Measurements from ENCODE around the gene ZNF236.
"Not testable (repeated sequence)": the region's sequence is repeated elsewhere in the genome, so short reads cannot be mapped to it uniquely, and the experiment has no call there.

The ZNF236 gene

DNA sequence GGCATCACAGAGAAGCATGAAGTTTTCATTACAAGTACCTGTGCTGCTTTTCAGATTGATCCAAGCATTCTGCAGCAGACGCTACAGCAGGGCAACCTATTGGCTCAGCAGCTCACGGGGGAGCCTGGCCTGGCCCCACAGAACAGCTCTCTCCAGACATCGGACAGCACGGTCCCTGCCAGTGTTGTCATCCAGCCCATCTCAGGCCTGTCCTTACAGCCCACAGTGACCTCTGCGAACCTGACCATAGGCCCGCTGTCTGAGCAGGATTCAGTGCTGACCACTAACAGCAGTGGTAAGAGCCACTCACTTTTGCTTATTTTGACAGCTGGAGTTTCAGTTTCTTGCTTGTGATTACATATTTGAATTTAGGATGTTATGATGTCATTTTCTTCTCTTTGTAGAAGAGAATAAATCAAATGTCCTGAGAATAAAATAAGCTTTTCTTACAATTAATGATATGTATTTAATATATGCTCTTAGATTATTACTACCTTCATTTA is 104.9 kb downstream of the ZNF236 start:
- Mint-ChIP-seq H3K4me3 (no peak overlapping the region), H3K9me3 (no peaks in the 10 kb centered on the region), H3K36me3 (ENCODE audit: low read depth) (peaks cover 29% of the 10 kb centered on the region), H3K27ac (no peak overlapping the region), H3K4me1 (peaks cover 1% of the 10 kb centered on the region), H3K27me3 (no peaks in the 10 kb centered on the region)
- ATAC-seq: no peak
- no peak for DNase-seq

DNA sequence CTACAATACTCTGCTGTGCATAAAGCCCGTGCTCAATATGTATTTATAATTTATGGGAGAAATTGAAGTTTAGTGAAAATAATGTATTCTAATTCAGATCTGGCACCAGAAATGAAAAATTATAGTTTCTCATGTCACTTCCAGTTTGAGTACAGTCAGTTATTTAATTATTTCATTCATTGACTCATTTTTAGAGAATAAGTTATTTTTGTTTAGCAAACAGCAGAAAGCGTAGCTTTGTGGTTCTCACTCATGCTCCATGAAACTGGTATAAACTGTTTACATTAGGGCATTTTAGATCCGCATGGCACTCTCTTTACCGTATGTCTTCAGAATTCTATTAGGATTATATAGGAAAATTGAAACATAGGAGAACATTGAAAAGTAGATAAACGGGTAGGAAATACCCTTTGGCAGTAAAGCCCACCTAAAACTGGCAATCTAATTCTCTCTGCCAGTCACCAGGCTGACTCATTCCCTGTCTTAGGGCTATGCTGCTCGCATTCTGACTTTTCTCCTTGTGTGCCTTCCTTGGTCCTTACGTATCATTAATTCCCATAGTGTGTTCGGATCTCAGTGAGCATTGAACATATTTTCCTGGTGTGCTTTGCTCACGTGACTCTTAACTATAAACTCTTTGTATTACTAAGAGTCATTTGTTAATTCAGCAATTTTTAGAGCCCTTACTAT is 106.0 kb downstream of the ZNF236 start:
- Mint-ChIP-seq H3K4me1 (no peaks in the 10 kb centered on the region), H3K9me3 (no peaks in the 10 kb centered on the region), H3K36me3 (ENCODE audit: low read depth) (peaks cover 35% of the 10 kb centered on the region), H3K4me3 (no peak overlapping the region), H3K27ac (no peak overlapping the region), H3K27me3 (no peaks in the 10 kb centered on the region)
- ATAC-seq (no peak), DNase-seq (no peak)

DNA sequence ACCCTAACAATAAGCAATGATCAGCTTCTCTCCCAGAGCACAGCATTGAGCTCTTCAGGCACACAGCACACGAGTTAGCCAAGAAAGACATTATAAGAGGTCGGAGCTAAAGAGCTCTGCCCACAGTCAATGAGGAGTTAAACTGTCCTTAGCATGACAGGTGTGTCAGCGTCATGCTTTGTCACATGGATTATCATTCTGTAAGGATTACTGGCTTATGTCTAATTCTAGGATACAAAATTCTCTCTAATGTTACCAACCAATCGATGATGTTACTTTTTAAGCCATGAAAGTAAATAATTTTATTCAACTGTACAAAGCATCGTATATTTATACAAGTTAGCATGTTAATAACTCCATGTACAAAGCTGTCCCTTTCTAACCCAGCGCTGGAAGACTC is 108.8 kb downstream of the ZNF236 start:
- no peaks in the 10 kb centered on the region for H3K27me3 Mint-ChIP-seq
- ATAC-seq: no peak
- no peak overlapping the region for H3K4me3 Mint-ChIP-seq
- H3K27ac Mint-ChIP-seq: no peak overlapping the region
- H3K36me3 Mint-ChIP-seq (ENCODE audit: low read depth): peaks cover 30% of the 10 kb centered on the region
- no peaks in the 10 kb centered on the region for H3K4me1 Mint-ChIP-seq
- no peak for DNase-seq
- no peaks in the 10 kb centered on the region for H3K9me3 Mint-ChIP-seq

DNA sequence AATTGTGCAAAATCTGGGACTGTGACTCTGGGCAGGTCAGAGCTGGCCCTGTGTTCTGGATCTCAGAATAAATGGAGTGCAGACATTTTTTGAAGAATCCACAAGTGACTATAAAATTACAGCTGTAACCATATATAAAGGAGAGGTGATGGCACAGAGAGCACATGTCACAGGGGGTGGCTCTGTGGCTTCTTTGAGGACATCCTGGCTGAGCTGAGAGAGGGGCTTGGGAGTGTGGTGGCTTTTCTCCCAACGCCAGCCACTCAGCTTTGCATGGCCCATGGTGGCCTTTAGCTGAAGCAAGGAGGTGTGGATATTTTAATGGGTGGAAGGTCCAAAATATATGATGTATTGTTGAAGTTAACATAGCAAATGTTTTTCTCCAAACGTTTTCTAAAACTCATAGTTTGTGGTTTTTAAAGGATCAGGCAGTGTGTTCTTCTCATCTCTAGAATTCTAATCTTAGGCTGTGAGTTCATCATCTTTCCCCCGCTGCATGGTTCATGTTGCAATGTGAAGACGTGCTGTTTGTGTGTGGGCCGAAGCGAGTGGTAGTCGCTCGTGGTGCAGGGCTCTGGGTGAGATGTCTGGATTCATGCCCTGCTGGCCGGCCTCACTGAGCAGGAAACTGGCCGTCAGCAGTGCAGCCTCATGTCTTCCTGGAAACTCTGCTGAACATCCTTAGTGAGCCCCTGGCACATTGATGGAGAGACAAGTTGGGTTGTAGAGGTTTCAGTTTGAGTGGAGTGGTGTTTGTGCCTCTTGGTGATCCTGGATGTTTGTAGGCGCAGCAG is 109.9 kb downstream of the ZNF236 start:
- no peak overlapping the region for H3K4me3 Mint-ChIP-seq
- ATAC-seq (no peak), DNase-seq (no peak)
- no peaks in the 10 kb centered on the region for H3K9me3 Mint-ChIP-seq
- H3K27me3 Mint-ChIP-seq: no peaks in the 10 kb centered on the region
- H3K4me1 Mint-ChIP-seq: no peaks in the 10 kb centered on the region
- peaks cover 40% of the 10 kb centered on the region for H3K36me3 Mint-ChIP-seq (ENCODE audit: low read depth)
- H3K27ac Mint-ChIP-seq: no peak overlapping the region

DNA sequence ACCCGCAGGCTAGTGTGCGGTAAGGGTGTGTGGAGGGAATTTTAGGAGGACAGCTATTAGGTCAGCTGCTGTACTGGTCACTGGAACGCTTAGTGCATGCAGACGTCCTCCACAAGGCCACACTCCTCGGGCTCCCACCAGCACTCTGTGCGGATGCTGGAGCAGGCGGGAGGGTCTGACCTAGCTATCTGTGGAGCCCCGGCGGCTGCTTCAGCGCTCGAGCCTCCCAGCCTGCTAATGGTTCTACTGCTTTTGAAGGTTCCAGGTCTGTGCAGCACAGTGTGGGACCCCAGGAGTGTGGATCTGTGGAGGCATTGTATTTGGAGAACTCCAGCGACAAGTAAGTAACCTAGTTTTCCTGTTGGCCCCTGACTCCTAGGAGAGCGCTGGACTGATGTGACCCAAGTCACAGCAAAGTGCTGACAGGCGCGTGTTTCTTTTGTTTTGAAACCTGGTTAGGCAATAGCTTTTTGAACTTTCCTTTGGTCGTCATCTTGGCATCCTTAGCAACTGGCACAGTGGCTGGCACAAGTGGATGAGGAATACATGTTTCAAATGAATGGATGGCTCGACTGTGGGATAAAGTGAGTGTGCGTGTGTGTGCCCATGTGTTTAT is 113.5 kb downstream of the ZNF236 start:
- DNase-seq (no peak), ATAC-seq (no peak)
- Mint-ChIP-seq H3K9me3 (no peaks in the 10 kb centered on the region), H3K36me3 (ENCODE audit: low read depth) (peaks cover 35% of the 10 kb centered on the region), H3K4me3 (no peak overlapping the region), H3K4me1 (no peaks in the 10 kb centered on the region), H3K27ac (no peak overlapping the region), H3K27me3 (no peaks in the 10 kb centered on the region)

DNA sequence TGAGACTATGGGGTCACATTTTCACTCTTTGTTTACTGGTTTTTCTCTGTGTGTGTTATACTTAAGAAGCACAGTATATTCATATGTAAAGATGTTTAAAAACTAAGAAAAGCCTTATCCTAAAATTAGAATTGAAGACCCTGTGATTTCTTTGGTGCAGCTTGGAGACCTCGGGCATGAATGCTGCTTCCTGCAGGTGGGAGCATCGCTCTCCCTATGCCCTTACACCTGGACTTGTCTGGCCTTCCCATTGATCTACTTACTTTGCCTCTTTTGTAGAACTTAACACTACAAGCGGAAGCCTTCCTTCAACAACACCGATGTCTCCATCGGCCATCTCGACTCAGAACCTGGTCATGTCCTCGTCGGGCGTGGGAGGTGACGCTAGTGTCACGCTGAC is 114.5 kb downstream of the ZNF236 start:
- Mint-ChIP-seq H3K4me3 (no peak overlapping the region), H3K36me3 (ENCODE audit: low read depth) (peaks cover 35% of the 10 kb centered on the region), H3K27me3 (no peaks in the 10 kb centered on the region), H3K27ac (no peak overlapping the region), H3K4me1 (no peaks in the 10 kb centered on the region), H3K9me3 (no peaks in the 10 kb centered on the region)
- no peak for ATAC-seq
- no peak for DNase-seq

DNA sequence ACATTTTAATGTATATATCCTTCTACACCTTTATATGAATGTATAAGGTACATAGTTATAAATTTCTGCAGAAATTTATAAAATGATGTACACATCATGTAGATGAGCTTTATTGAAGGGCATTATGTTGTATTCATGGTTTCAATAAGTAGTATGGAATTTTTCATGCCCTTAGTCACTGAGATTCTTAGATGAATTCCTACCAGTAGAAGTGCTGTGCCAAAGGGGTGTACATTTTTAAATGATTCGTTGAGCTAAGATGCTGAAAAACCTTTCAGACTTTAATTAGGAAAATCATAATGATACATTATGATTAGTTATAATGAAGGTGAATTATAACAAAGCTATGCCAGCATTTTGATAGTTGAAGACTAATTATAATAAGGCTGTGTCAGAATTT is 115.2 kb downstream of the ZNF236 start:
- Mint-ChIP-seq H3K36me3 (ENCODE audit: low read depth) (peaks cover 30% of the 10 kb centered on the region), H3K27me3 (no peaks in the 10 kb centered on the region), H3K9me3 (no peaks in the 10 kb centered on the region), H3K4me1 (no peaks in the 10 kb centered on the region), H3K4me3 (no peak overlapping the region), H3K27ac (no peak overlapping the region)
- DNase-seq (no peak), ATAC-seq (no peak)

DNA sequence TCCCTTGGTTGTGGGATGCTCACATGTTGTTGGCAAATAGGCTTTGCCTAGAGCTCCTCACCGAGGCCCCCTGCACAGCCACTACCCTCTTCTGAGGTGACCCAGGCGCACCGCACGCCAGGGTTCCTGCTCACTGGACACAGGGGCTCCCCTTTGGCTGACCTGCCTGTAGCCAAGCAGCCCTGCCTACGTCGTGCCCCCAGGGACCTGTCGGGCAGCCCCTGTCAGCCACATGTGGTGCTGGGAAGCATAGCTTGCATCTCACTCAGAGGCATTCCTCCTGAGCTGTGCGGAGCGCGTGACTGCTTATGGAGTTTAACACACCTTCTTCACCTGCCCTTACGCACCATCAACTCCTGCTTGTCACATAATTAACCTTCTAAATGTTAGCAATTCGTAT is 116.3 kb downstream of the ZNF236 start:
- ATAC-seq (no peak), DNase-seq (no peak)

DNA sequence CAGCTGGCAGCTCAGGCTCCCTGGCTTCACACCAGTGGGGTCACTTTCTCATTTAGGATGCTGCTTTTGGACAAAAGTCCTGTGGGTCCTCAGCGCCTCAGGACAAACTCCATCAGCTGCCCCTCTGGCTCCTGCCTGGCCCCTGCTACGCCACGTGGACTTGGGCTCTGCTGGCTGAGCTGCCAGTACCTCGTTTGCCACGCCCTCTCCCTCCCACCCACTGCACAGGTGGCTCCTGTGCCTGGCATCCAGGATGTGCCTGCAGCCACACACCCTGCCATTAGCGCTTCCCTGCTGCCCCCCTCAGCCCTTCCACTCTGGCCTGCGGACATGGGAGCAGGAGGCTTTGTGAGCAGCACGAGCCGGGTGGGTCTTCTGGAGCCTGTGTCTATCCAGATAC is 118.9 kb downstream of the ZNF236 start:
- no peak overlapping the region for H3K27ac Mint-ChIP-seq
- ATAC-seq (no peak), DNase-seq (no peak)
- peaks cover 41% of the 10 kb centered on the region for H3K36me3 Mint-ChIP-seq (ENCODE audit: low read depth)
- no peak overlapping the region for H3K4me3 Mint-ChIP-seq
- no peaks in the 10 kb centered on the region for H3K9me3 Mint-ChIP-seq
- H3K27me3 Mint-ChIP-seq: no peaks in the 10 kb centered on the region
- H3K4me1 Mint-ChIP-seq: no peaks in the 10 kb centered on the region

More for the DNA sequence above, 116.3 kb downstream of the ZNF236 start:
- H3K27ac Mint-ChIP-seq: no peak overlapping the region
- H3K4me3 Mint-ChIP-seq: no peak overlapping the region
- H3K9me3 Mint-ChIP-seq: no peaks in the 10 kb centered on the region
- H3K36me3 Mint-ChIP-seq (ENCODE audit: low read depth): peaks cover 29% of the 10 kb centered on the region
- no peaks in the 10 kb centered on the region for H3K4me1 Mint-ChIP-seq
- H3K27me3 Mint-ChIP-seq: no peaks in the 10 kb centered on the region

DNA sequence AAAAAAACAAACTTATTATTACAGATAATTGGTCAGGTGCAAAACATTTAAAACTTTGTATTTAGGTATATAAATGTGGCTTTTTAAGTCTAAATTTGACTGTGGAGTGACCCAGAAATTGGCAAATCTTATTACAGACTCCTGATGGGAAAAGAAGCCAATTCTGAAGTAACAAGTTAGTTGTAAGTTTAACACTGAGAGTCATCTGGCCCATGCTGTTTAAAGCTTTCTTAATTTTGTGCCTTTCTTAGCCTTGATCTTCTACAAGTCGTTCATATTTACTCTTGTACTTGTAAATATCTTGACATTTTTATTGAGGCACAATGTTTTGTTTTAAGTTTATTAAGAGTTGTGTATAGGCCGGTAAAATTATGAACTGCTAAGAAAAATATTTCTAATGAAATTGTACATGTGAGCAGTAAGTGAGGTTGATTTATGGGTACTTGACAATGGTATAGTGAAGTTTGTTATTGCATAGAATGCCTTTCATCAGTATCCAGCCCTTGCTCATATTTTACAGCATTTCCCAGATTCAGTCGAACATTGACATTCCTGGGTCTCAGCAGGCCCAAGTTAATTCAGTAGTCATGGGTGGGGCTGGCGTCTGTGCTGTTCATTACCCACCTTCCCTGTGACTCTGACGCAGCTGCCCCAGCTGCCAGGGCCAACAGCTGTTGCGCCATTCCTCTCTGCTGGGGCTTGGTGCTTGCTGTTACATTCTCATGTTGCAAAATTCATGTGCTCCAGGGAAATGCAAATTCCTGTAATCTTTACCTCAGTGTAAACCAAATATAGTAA is 121.4 kb downstream of the ZNF236 start:
- H3K4me3 Mint-ChIP-seq: no peak overlapping the region
- peaks cover 43% of the 10 kb centered on the region for H3K36me3 Mint-ChIP-seq (ENCODE audit: low read depth)
- no peak for ATAC-seq

DNA sequence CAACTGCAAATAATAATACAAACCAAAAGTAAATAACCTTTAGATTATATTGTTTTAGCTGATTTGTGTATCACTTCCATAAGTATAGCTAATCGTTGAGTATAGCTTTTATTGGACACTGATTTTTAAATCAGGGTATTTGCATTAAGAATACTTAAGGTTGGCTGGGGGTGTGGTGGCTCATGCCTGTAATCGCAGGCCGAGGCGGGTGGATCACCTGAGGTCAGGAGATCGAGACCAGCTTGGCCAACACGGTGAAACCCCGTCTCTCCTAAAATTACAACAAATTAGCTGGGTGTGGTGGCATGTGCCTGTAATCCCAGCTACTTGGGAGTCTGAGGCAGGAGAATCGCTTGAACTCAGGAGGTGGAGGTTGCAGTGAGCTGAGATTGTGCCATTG is 122.0 kb downstream of the ZNF236 start:
- H3K36me3 Mint-ChIP-seq (ENCODE audit: low read depth): peaks cover 42% of the 10 kb centered on the region
- H3K9me3 Mint-ChIP-seq, DNase-seq, H3K4me3 Mint-ChIP-seq, ATAC-seq, H3K27ac Mint-ChIP-seq, H3K27me3 Mint-ChIP-seq: not testable (repeated sequence)
- H3K4me1 Mint-ChIP-seq: peaks cover 14% of the 10 kb centered on the region

More for the DNA sequence above, 121.4 kb downstream of the ZNF236 start:
- Mint-ChIP-seq H3K27ac (no peak overlapping the region), H3K27me3 (no peaks in the 10 kb centered on the region), H3K9me3 (no peaks in the 10 kb centered on the region), H3K4me1 (peaks cover 14% of the 10 kb centered on the region)
- no peak for DNase-seq

DNA sequence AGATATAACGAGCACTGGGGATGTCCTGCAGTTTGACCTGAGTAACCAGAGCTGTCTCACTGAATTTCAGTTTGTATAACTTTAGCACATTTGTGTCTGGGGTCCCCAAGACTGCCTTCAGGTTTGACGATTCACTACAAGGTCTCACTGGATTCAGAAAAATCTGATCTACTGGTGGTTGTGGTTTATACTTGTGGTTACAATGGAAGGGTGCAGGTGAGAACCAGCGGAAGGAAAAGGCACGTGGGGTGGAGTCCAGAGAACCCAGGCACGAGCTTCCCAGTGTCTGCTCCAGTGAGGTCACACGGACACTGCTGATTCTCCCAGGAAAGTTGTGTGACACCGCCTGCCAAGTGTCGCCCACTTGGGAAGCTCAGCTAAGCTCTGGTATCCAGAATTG is 126.0 kb downstream of the ZNF236 start:
- Mint-ChIP-seq H3K36me3 (ENCODE audit: low read depth) (peaks cover 60% of the 10 kb centered on the region), H3K27me3 (no peaks in the 10 kb centered on the region), H3K4me1 (peaks cover 17% of the 10 kb centered on the region), H3K4me3 (no peak overlapping the region), H3K27ac (no peak overlapping the region), H3K9me3 (no peaks in the 10 kb centered on the region)
- ATAC-seq: no peak
- no peak for DNase-seq

DNA sequence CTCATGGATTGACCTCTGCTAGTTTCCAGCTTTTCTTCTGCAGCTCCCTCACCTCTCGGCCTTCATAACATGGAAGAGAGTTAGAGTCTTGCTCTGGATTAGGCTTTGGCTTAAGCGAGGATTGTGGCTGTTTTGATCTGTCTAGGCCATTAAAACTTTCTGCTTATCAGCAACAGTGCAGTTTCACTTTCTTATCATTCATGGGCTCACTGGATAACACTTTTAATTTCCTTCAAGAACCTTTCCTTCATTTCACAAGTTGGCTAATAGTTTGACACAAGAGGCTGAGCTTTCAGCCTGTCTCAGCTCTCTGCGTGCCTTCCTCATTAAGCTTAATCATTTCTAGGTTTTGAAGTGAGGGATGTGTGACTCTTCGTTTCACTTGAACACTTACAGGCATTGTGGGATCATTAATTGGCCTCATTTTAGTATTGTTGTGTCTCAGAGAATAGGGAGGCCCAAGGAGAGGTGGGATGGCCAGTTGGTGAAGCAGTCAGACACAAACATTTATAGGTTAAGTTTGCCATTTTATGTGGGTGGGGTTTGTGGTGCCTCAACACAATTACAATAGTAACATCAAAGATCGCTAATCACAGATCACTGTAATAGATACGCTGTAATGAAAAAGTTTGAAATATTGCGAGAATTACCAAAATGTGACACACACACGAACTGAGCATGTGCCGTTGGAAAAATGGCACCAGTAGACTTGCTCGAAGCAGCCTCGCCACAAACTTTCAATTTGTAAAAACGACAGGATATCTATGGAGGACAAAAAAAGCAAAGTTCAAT is 129.3 kb downstream of the ZNF236 start:
- H3K27ac Mint-ChIP-seq: no peak overlapping the region
- H3K36me3 Mint-ChIP-seq (ENCODE audit: low read depth): peaks cover 39% of the 10 kb centered on the region
- peak; percentile 24 for ATAC-seq

DNA sequence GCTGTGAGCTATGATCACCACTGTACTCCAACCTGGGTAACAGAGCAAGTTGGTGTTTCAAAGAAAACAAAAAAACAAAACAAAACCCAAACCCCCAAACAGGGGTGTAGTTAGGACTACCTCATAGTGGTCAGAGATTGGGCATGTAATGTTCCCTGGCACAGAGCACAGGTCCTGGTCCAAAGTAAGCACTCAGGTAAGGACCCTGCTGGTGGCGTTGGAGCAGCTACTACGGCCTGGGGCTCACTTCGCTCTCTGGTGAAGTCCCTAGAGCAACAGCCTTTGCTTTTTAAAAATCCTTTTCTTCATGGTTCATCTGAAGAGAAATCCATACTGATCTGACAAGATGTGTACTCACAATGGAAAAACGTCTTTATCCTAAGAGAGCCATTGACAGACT is 130.4 kb downstream of the ZNF236 start:
- Mint-ChIP-seq H3K27me3 (no peaks in the 10 kb centered on the region), H3K4me1 (peaks cover 11% of the 10 kb centered on the region), H3K27ac (no peak overlapping the region), H3K9me3 (no peaks in the 10 kb centered on the region), H3K4me3 (no peak overlapping the region), H3K36me3 (ENCODE audit: low read depth) (peaks cover 35% of the 10 kb centered on the region)
- ATAC-seq (no peak), DNase-seq (no peak)

More for the DNA sequence above, 129.3 kb downstream of the ZNF236 start:
- Mint-ChIP-seq H3K4me1 (peaks cover 17% of the 10 kb centered on the region), H3K9me3 (no peaks in the 10 kb centered on the region), H3K4me3 (no peak overlapping the region), H3K27me3 (no peaks in the 10 kb centered on the region)
- no peak for DNase-seq

Data from activated naive CD8-positive, alpha-beta T cell treated with anti-CD3 and anti-CD28 coated beads, Interleukin-2, amount 50 U/mL, for 24 hours (primary cell).